Stimulated activated CD4-positive, alpha-beta T cell treated with anti-CD3 and anti-CD28 coated beads, Interleukin-4, amount 100 ng/mL, for 4 hours (primary cell): ENCODE data around the gene SNRNP70.
A peak's percentile ranks its signal among the peaks of the same experiment; 100 is the strongest.
"Not testable (repeated sequence)": the region's sequence is repeated elsewhere in the genome, so short reads cannot be mapped to it uniquely, and the experiment has no call there.

Experiments
- DNase-seq, 2 experiments: peaks; one replicate each; pipeline ENCODE4 v3.0.0-alpha.2; 2020

SNRNP70 gene, protein sequence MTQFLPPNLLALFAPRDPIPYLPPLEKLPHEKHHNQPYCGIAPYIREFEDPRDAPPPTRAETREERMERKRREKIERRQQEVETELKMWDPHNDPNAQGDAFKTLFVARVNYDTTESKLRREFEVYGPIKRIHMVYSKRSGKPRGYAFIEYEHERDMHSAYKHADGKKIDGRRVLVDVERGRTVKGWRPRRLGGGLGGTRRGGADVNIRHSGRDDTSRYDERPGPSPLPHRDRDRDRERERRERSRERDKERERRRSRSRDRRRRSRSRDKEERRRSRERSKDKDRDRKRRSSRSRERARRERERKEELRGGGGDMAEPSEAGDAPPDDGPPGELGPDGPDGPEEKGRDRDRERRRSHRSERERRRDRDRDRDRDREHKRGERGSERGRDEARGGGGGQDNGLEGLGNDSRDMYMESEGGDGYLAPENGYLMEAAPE

DNA sequence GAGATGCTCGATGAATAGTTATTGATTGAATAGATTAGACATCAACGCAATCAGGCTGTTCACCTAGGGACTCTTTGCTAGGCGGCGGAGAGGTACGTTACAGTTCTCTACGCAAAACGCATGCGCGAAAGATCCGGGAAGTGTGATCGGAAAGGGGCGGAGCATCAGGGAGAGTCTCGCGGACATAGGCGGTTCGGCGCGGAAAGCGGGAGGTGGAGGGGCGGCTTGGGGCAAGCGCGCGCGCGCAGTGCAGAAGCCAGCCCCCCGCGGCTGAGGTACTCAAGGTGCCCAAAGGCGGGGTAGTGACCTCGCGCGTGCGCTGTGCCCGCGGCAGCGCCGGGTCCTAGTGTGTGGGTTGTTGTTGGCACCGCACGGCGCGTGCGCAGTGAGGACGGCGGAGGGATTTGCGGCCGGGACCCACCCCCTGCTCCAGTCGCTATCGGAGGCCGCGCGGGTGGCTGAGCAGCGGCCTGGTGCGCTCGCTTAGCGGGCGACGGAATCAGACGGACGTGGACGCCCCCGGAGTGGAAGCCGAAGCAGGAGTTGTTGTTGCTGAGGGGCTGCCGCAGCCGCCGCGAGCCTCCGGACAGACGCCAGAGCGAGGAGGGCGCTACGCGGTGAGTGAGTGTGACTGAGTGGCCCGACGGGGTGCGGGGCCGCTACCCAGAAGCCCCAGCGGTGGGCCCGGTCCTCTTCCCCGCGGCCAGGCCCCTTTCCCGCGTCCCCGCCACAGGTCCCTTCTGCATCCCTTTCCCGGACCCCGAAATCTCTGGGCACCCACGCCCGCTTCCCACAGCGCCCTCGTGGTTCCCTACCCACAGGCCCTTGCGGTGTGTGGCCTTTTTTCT, at the start of gene SNRNP70:
Gene SNRNP70 (plus strand): TSS at position 432 of the 848 bp plus-strand sequence. CDS start 964 bp downstream, outside the sequence.
- DNase-seq: peak; percentile 99

- DNase-seq: not testable (repeated sequence)
Observed at GRCh38 chr19:49036815-49037214, 48.4 kb upstream of the SNRNP70 start, which contains the start of gene CGB1. Gene CGB1 (minus strand): TSS chr19:49036895. CDS start chr19:49036711, 184 bp downstream.

- not testable (repeated sequence) for DNase-seq
Observed at GRCh38 chr19:49038111-49038510, 47.1 kb upstream of the SNRNP70 start.

GRCh38 chr19:49038557-49039276, 46.5 kb upstream of the SNRNP70 start:
- not testable (repeated sequence) for DNase-seq

DNA sequence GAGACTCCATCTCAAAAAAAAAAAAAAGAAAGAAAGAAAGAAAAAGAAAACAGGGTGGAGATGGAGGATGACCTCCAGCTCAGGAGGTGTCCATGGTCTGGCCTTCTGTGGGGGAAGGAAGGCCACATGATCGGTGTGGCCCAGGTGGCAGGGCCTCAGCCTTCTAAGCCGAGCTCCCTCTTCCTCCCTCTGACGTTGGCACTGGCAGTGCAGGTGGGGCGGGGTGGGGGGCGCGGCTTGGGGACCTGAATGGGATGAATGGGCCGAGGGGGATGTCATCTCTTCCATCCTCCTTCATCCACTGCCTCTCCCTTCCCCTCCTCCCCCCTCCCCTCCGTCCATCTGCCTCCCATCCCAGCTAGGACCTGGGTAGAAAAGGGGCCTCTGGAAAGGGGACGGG, 45.5 kb upstream of the SNRNP70 start:
- not testable (repeated sequence) for DNase-seq

DNA sequence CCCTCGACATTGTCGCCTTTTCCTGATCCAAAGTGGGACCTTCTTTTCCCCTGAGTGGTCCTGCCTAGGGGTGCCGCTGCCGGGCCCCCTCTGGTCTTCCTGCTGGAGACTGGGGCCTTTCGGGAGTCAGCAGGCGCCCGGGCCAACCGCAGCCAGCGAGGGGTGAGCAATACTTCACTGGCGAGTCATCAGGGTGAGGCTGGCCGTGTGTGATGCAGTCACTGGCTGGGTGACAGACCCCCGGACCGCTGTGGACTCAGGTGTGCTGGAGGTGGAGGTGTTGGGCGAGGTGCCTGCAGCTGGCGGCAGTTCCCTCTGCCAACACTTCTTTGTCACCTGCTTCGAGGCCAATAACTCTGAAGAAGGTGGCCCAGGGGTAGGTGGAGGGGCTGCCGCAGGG, 43.1 kb upstream of the SNRNP70 start:
- DNase-seq: no peak

GRCh38 chr19:49042666-49043065, 42.6 kb upstream of the SNRNP70 start:
- not testable (repeated sequence) for DNase-seq

- not testable (repeated sequence) for DNase-seq
Observed at GRCh38 chr19:49043548-49043947, 41.7 kb upstream of the SNRNP70 start, which contains the start of gene CGB5. Gene CGB5 (plus strand): TSS chr19:49043848. CDS start chr19:49044210, 362 bp downstream.

DNA sequence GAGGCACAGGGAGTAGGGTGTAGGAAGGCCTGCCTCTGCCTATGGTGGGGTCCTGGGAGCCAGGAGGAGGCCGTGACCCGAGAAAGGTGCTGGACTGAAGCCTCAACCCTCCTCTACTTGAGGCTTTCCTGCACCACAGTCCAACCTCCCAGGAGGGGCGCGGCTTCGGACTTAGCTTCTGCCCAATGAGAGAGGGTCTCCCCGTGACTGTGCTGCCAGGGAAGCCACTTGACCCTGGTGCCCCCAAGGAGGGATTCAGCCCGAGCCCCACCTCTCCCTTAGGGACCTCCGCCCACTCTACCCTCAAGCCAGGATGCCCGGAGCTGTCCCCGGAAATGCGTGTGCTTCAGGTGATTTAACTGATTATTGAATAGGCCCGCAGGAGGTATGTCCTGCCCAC, 36.2 kb upstream of the SNRNP70 start, which contains the start of gene CGB8:
Gene CGB8 (minus strand): TSS at position 101 of the 400 bp plus-strand sequence. CDS start 372 bp downstream, outside the sequence.
- DNase-seq: not testable (repeated sequence)

GRCh38 chr19:49049834-49050233, 35.4 kb upstream of the SNRNP70 start:
- DNase-seq: not testable (repeated sequence)

- DNase-seq: not testable (repeated sequence)
Observed at GRCh38 chr19:49050376-49051033, 34.7 kb upstream of the SNRNP70 start.

DNA sequence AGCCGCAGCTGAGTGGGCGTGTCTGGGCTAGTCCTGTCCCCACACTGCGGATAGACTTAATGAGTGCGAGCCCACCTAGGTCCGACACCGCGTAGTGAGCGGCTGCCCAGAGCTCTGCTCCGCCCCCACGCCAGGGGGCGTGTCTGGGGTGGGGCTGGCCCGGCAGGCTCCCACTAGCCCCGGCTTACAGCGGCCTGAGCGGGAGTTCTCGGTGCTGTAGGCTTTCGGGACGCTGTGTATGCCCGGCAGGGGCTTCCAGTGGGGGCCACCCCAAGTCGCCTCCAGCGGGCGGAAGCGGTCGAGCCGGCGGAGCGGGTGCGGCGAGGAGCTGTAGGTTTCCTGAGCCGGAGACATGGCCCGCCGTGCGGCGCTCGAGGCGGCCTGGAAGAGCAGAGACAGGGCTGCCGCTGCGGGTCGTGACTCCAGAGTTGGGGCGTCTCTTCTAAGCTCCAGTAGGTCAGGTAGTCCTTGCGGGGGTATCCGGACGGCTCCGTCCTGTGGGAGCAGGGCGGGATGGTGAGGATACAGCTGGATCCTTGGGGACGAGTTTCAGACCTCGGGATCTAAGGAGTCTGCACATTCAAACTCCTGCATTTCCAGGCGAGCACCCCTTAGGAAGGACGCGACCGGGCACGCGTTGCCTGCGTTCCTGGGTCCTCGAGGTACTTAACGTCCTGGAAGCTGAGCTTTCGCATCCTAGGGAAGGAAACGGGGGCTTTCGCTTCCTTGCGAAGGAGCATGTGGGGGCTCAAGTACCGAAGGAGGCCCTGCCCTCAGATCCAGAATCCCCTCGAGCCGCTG, 28.9 kb upstream of the SNRNP70 start:
- peak; percentile 38 to 53 for DNase-seq

GRCh38 chr19:49056902-49057596, 28.2 kb upstream of the SNRNP70 start:
- not testable (repeated sequence) for DNase-seq

- DNase-seq: peak; percentile 31 to 34
Observed at GRCh38 chr19:49057636-49058234, 27.5 kb upstream of the SNRNP70 start, which contains the start of gene CGB7. Gene CGB7 (minus strand): TSS chr19:49057749. CDS start chr19:49055375, 2,374 bp downstream.

DNA sequence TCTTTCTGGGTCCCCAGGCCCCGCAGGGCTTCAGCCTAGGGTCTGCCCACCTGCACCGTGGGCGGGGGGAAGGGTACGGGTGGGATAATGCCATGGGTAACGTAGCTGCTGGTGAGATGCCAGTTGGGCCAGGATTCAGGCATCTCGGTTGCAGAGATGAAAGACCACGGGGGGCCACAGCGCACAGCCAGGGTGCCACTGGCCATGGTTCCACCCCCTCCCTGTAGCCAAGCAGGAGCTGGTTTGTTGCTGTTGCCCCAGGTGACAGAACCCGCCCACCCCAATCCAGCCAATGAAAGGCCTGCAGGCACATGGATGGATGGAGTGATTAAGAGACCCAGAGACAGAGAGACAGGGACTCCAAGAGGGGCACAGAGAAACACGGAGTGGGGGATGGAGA, 26.7 kb upstream of the SNRNP70 start:
- DNase-seq: no peak

- no peak for DNase-seq
Observed at GRCh38 chr19:49059053-49059452, 26.2 kb upstream of the SNRNP70 start.

DNA sequence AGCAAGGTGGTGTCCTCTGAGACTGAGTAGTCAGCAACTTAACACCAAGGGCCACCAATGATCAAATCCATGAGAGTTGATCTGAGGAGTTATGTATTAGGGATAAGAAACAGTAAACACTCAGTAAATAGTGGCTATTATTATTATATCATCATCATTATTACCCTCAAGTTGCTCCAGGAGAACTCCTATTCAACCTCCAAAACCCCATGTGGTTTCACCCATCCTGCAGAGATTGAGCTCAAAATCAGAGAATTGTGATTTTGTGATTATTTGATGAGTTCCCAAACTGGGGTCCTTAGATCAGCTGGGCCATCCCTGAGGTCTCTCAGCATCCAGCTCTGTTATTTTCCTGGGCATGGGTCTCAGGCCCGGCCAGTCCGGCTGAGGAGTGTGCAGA, 24.3 kb upstream of the SNRNP70 start:
- DNase-seq: no peak

DNA sequence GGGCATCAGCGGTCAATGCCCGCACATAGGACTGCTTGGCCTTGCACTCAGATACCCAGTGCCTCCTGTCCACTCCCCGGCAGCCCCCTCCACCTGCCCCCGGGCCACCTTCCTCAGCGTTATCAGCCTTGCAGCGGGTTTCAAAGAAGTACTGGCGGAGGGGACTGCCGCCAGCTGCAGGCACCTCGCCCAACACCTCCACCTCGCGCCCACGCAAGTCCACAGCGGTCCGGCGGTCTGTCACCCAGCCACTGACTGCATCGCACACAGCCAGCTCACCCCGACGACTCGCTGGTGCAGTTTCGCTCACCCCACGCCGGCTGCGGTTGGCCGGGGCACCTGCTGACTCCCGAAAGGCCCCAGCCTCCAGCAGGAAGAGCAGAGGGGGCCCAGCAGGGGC, 23.8 kb upstream of the SNRNP70 start:
- DNase-seq: no peak

GRCh38 chr19:49064029-49064629, 21.1 kb upstream of the SNRNP70 start:
- no peak for DNase-seq
